ENCODE measurements around the gene WDR48. TPM values are rescaled to one million over a fixed set of nuclear protein-coding genes. Genes with fewer than 3 reads are reported as not detected.
"Not testable (repeated sequence)": the region's sequence is repeated elsewhere in the genome, so short reads cannot be mapped to it uniquely, and the experiment has no call there.

Gene WDR48
- total RNA-seq, 3 donors from 2014 or later = 32.8 to 48.9 (median 33.8) TPM

DNA sequence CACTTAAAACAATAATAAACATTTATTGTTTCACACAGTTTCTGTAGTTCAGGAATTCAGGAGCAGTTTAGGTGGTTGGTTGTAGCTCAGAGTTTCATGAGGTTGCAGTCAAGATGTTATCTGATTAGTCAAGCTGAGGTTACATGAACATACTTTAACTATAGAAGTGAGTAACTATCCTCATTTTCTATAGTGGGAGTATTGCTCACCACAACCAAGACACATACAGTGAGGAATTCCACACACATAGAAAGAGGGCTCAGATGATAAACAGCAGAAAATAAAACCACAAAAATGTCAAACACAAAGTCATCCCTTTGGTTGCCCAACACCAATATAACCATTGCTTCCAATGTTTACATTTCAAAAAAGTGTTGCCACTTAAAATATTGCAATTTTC lies 13.7 kb upstream of the WDR48 start:
- intact Hi-C loops (cut with DNase I; ENCODE audit: low total_unique reads) = no loop called here
- Histone ChIP-seq H3K36me3 (no peaks in the 10 kb centered on the region), H3K4me1 (no peaks in the 10 kb centered on the region), H3K4me3 (no peak overlapping the region), H3K9me3 (peaks cover 0 to 8% of the 10 kb centered on the region in 2 donors), H3K27ac (no peak overlapping the region), H3K27me3 (no peaks in the 10 kb centered on the region)
- no peak for DNase-seq (ENCODE audit: low spot score in 2 of 2)
- TF ChIP-seq, protein P1, sequence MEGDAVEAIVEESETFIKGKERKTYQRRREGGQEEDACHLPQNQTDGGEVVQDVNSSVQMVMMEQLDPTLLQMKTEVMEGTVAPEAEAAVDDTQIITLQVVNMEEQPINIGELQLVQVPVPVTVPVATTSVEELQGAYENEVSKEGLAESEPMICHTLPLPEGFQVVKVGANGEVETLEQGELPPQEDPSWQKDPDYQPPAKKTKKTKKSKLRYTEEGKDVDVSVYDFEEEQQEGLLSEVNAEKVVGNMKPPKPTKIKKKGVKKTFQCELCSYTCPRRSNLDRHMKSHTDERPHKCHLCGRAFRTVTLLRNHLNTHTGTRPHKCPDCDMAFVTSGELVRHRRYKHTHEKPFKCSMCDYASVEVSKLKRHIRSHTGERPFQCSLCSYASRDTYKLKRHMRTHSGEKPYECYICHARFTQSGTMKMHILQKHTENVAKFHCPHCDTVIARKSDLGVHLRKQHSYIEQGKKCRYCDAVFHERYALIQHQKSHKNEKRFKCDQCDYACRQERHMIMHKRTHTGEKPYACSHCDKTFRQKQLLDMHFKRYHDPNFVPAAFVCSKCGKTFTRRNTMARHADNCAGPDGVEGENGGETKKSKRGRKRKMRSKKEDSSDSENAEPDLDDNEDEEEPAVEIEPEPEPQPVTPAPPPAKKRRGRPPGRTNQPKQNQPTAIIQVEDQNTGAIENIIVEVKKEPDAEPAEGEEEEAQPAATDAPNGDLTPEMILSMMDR (IDR thresholded peaks at IDR 0.05) = no peak
- TF ChIP-seq POLR2AphosphoS5 (IDR thresholded peaks at IDR 0.05) (no peak), POLR2A (IDR thresholded peaks at IDR 0.05) (no peak)

DNA sequence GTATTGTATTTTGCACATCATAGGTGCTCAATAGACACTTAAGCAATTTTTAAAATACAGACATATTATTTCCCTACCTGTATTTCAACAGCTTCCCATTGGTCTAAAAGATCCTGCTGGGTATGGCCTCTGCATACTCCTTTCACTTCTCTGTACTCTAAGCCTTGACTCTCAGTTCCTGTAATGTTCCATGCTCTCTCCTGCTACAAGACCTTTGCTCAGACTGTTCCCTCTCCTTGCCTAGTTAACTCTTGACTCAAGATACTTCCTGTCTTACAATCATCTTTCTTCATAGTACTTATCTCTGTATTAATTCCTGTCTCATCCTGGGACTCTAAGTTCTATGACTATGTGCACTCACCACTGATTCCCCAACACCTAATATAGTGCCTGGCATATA lies 1.8 kb upstream of the WDR48 start:
- intact Hi-C loops (cut with DNase I; ENCODE audit: low total_unique reads) = no loop called here
- peaks cover 0 to 7% of the 10 kb centered on the region in 2 donors for H3K4me1 ChIP-seq
- TF ChIP-seq, protein P1 (IDR thresholded peaks at IDR 0.05) = no peak
- TF ChIP-seq POLR2AphosphoS5 (IDR thresholded peaks at IDR 0.05) (no peak), POLR2A (IDR thresholded peaks at IDR 0.05) (no peak)

DNA sequence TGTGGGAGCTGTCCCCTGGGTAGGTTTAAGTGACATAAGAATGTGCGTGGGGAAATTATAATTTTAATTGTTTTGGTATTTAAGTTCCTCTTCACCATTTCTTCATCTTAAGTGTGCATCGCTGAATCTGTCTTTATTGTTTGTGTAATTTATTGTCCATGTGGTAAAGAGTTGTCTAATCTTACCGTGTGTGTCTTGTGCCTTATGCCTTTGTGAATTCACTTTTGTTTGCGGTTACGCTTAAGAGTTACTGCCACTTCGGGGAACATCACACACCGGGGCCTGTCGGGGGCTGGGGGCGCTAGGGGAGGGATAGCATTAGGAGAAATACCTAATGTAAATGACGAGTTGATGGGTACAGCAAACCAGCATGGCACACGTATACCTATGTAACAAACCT lies 767 bp downstream of the WDR48 start:
- no peaks in the 10 kb centered on the region for H3K27me3 ChIP-seq
- TF ChIP-seq POLR2A (IDR thresholded peaks at IDR 0.05) = no peak
- TF ChIP-seq, protein P1 (IDR thresholded peaks at IDR 0.05) = no peak
- no peak for TF ChIP-seq POLR2AphosphoS5 (IDR thresholded peaks at IDR 0.05)
- H3K4me1 ChIP-seq = peaks cover 0 to 7% of the 10 kb centered on the region in 2 donors
- intact Hi-C loops (cut with DNase I; ENCODE audit: low total_unique reads) = no loop called here
- no peak for DNase-seq (ENCODE audit: low spot score in 2 of 2)
- H3K27ac ChIP-seq = peak overlapping the region; percentile 97 to 98
- H3K9me3 ChIP-seq = no peaks in the 10 kb centered on the region
- H3K4me3 ChIP-seq = peak overlapping the region; percentile 81 to 100 (median 99)
- no peaks in the 10 kb centered on the region for H3K36me3 ChIP-seq

More for the DNA sequence above, 1.8 kb upstream of the WDR48 start:
- Histone ChIP-seq H3K27me3 (no peaks in the 10 kb centered on the region), H3K4me3 (no peak overlapping the region), H3K9me3 (no peaks in the 10 kb centered on the region), H3K36me3 (no peaks in the 10 kb centered on the region), H3K27ac (no peak overlapping the region)
- no peak for DNase-seq (ENCODE audit: low spot score in 2 of 2)

DNA sequence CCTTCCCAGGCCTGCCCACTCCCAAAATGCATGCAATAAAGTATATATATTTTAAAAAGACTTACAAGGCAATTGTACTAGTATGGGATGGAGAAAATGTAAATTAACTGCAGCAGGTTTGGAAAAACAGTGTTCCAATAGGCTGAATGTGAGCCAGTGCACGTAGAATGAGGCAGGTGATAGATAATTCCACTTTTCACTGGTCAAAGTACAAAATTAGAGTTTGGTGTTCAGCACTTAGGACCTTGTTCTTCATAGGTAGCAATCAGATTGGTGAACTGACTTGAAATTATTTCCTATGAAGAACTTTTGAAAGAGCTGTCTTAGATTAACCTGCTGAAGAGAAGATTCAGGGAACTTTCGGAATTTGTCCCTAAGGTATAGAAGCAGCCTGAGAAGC lies 1.9 kb downstream of the WDR48 start:
- Histone ChIP-seq H3K27me3 (no peaks in the 10 kb centered on the region), H3K36me3 (no peaks in the 10 kb centered on the region), H3K27ac (no peak overlapping the region), H3K4me1 (peaks cover 0 to 7% of the 10 kb centered on the region in 2 donors), H3K9me3 (no peaks in the 10 kb centered on the region), H3K4me3 (no peak overlapping the region)
- TF ChIP-seq POLR2A (IDR thresholded peaks at IDR 0.05) = no peak
- TF ChIP-seq, protein P1 (IDR thresholded peaks at IDR 0.05) = no peak
- no peak for TF ChIP-seq POLR2AphosphoS5 (IDR thresholded peaks at IDR 0.05)
- intact Hi-C loops (cut with DNase I; ENCODE audit: low total_unique reads) = no loop called here
- DNase-seq (ENCODE audit: low spot score in 2 of 2) = no peak

DNA sequence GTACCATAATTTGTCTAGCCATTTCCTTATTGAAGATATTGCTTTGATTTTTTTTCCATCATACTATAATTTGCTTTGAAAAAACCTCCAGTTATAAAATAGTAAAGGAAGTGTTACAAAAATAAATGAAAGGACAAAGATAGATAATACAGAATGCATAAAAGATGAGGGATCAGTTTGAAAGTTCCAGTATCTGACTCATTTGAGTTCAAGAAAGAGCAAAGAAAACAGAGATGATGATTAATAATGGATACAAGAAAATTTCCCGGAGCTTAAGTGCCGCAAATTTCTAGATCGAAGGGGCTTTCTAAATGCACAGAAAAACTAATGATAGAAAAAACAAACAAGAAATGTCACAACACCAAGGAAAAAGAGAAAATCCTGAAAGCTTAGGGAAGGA lies 4.3 kb downstream of the WDR48 start:
- no peak for DNase-seq (ENCODE audit: low spot score in 2 of 2)
- Histone ChIP-seq H3K4me3 (no peak overlapping the region), H3K4me1 (peaks cover 0 to 7% of the 10 kb centered on the region in 2 donors), H3K9me3 (no peaks in the 10 kb centered on the region), H3K27me3 (no peaks in the 10 kb centered on the region), H3K36me3 (no peaks in the 10 kb centered on the region), H3K27ac (no peak overlapping the region)
- intact Hi-C loops (cut with DNase I; ENCODE audit: low total_unique reads) = no loop called here
- TF ChIP-seq POLR2AphosphoS5 (IDR thresholded peaks at IDR 0.05) = no peak

DNA sequence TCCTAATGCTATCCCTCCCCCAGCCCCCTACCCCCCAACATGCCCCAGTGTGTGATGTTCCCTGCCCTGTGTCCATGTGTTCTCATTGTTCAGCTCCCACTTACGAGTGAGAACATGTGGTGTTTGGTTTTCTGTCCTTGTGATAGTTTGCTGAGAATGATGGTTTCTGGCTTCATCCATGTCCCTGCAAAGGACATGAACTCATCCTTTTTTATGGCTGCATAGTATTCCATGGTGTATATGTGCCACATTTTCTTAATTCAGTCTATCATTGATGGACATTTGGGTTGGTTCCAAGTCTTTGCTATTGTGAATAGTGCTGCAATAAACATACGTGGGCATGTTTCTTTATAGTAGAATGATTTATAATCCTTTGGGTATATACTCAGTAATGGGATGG lies 9.4 kb downstream of the WDR48 start:
- H3K4me3 ChIP-seq; H3K36me3 ChIP-seq; H3K27ac ChIP-seq; H3K9me3 ChIP-seq; H3K4me1 ChIP-seq; DNase-seq (ENCODE audit: low spot score in 2 of 2); intact Hi-C loops (cut with DNase I; ENCODE audit: low total_unique reads); H3K27me3 ChIP-seq: not testable (repeated sequence)
